CD14-positive monocyte (primary cell): Measurements from ENCODE around the gene CNRIP1. TPM values are rescaled to one million over a fixed set of nuclear protein-coding genes. Genes with fewer than 3 reads are reported as not detected.

Source experiments
- DNase-seq, 3 donors: peaks; one replicate each; pipeline ENCODE4 v3.0.0-alpha.2; 2011 to 2022
- H2AFZ ChIP-seq: 2 replicates; pipeline ENCODE4 v1.6.0; 2012; ENCODE audit warnings: mild to moderate bottlenecking, low read depth, low read length, inconsistent platforms; ENCODE audit not compliant: insufficient read depth, poor library complexity, severe bottlenecking
- H3K27ac ChIP-seq, 2 donors: 1 replicate in 1 of 2; 2 replicates in 1 of 2; pipeline ENCODE4 v1.5.1; 2012 to 2013; ENCODE audit warnings: low read length in 2 of 2, control low read depth in 1 of 2, inconsistent platforms in 1 of 2, low read depth in 1 of 2, mild to moderate bottlenecking in 1 of 2
- H3K27me3 ChIP-seq, 2 donors: one replicate each; pipeline versions ENCODE4 v1.6.0 to v1.6.1; 2011 to 2013; ENCODE audit warnings: low read length in 2 of 2; ENCODE audit not compliant: control insufficient read depth in 2 of 2, insufficient read depth in 2 of 2
- H3K36me3 ChIP-seq, 2 donors: replicated peaks in 1 of 2; 1 replicate in 1 of 2; 2 replicates in 1 of 2; pipeline versions ENCODE4 v1.5.1 to v1.6.1; 2012 to 2013; ENCODE audit warnings: low read length in 2 of 2, control low read depth in 1 of 2, inconsistent platforms in 1 of 2, mild to moderate bottlenecking in 1 of 2; ENCODE audit not compliant: insufficient read depth in 2 of 2, control insufficient read depth in 1 of 2
- H3K4me1 ChIP-seq, 2 donors: 1 replicate in 1 of 2; 2 replicates in 1 of 2; pipeline versions ENCODE4 v1.5.1 to v1.6.1; 2012 to 2013; ENCODE audit warnings: low read length in 2 of 2, control low read depth in 1 of 2, inconsistent platforms in 1 of 2, mild to moderate bottlenecking in 1 of 2, moderate library complexity in 1 of 2; ENCODE audit not compliant: insufficient read depth in 2 of 2, control insufficient read depth in 1 of 2
- H3K4me2 ChIP-seq: replicated peaks from 2 replicates; pipeline ENCODE3; 2012; ENCODE audit warnings: low read length, moderate library complexity, mild to moderate bottlenecking; ENCODE audit not compliant: poor library complexity, severe bottlenecking; ENCODE audit errors: extremely low read depth
- H3K4me3 ChIP-seq, 3 experiments: fragments of 200-600 bp in 1 of 3; sonication (generic) in 1 of 3; replicated peaks in 1 of 3; 1 replicate in 2 of 3; 2 replicates in 1 of 3; pipeline ENCODE4 v1.5.1; 2011 to 2013; ENCODE audit warnings: low read length in 3 of 3, mild to moderate bottlenecking in 3 of 3, control low read depth in 2 of 3, low read depth in 2 of 3, inconsistent platforms in 1 of 3, moderate library complexity in 1 of 3
- H3K79me2 ChIP-seq: 2 replicates; pipeline ENCODE4 v1.6.0; 2012; ENCODE audit warnings: mild to moderate bottlenecking, control low read depth, inconsistent platforms, low read length, moderate library complexity; ENCODE audit not compliant: insufficient read depth
- H3K9ac ChIP-seq: 2 replicates; pipeline ENCODE4 v1.6.0; 2017; ENCODE audit warnings: low read length, mild to moderate bottlenecking; ENCODE audit not compliant: insufficient read depth, poor library complexity, severe bottlenecking
- H3K9me3 ChIP-seq, 2 donors: replicated peaks in 1 of 2; 1 replicate in 1 of 2; 2 replicates in 1 of 2; pipeline versions ENCODE4 v1.5.1 to v1.6.1; 2012 to 2013; ENCODE audit warnings: low read length in 2 of 2, control low read depth in 1 of 2; ENCODE audit not compliant: control insufficient read depth in 1 of 2, insufficient read depth in 1 of 2
- H4K20me1 ChIP-seq: 2 replicates; pipeline ENCODE4 v1.6.0; 2012; ENCODE audit warnings: mild to moderate bottlenecking, low read length, control low read depth, moderate library complexity; ENCODE audit not compliant: insufficient read depth
- H3K27ac Mint-ChIP-seq, 7 donors: one replicate each; pipeline ENCODE4 v1.8.0; 2020; ENCODE audit warnings: mild to moderate bottlenecking in 7 of 7, mixed read lengths in 7 of 7, moderate library complexity in 6 of 7, inconsistent platforms in 2 of 7
- H3K27me3 Mint-ChIP-seq, 3 donors: one replicate each; pipeline ENCODE4 v1.8.0; 2021 to 2022; ENCODE audit warnings: low read depth in 3 of 3, mild to moderate bottlenecking in 3 of 3, mixed read lengths in 3 of 3, moderate library complexity in 3 of 3, inconsistent platforms in 1 of 3
- H3K36me3 Mint-ChIP-seq, 2 donors: one replicate each; pipeline ENCODE4 v1.8.0; 2020; ENCODE audit warnings: mixed read lengths in 2 of 2, inconsistent platforms in 1 of 2, mild to moderate bottlenecking in 1 of 2
- H3K4me1 Mint-ChIP-seq: one replicate; pipeline ENCODE4 v1.8.0; 2020; ENCODE audit warnings: mild to moderate bottlenecking, mixed read lengths
- H3K4me3 Mint-ChIP-seq, 2 donors: one replicate each; pipeline ENCODE4 v1.8.0; 2020; ENCODE audit warnings: mild to moderate bottlenecking in 2 of 2, mixed read lengths in 2 of 2, moderate library complexity in 1 of 2
- H3K9me3 Mint-ChIP-seq, 7 donors: one replicate each; pipeline ENCODE4 v1.8.0; 2020 to 2022; ENCODE audit warnings: mixed read lengths in 7 of 7, mild to moderate bottlenecking in 6 of 7, moderate library complexity in 6 of 7, inconsistent platforms in 2 of 7
- CTCF ChIP-seq: fragments of 200-600 bp; IDR thresholded peaks from one replicate; pipeline ENCODE4 v1.8.0; 2022; ENCODE audit warnings: antibody characterized with exemption, mild to moderate bottlenecking
- WGBS: methylation state at CpG from one replicate; pipeline ENCODE4 v1.1.5; 2013; ENCODE audit warnings: missing lambda C conversion rate; ENCODE audit not compliant: insufficient coverage; 5-methylcytosine and 5-hydroxymethylcytosine counted together
- intact Hi-C, 2 donors: fragments of 100-400 bp; cut with micrococcal nuclease; formaldehyde crosslinking; loops; one replicate each; pipeline versions ENCODE4 v1.15.0 to v1.15.1; 2023
- polyA plus RNA-seq, 3 donors: library from polyadenylated mRNA; depleted of rRNA in 1 of 3; unstranded in 2 of 3; stranded (reverse) in 1 of 3; fragments of 300-500 nt in 2 of 3; fragments of >200 nt in 1 of 3; fragmentation: Illumina TruSeq in 2 of 3; gene quantifications; 1 replicate in 2 of 3; 2 replicates in 1 of 3; pipeline ENCODE4 v1.2.3, GENCODE V29; 2012 to 2021

CNRIP1 gene
- polyA plus RNA-seq, 3 donors: 0.09 to 0.53 (median 0.17) TPM

- peaks cover 0 to 5% (median 0%) of the 10 kb centered on the region in 3 donors for H3K27me3 Mint-ChIP-seq
- H3K9me3 ChIP-seq: no peaks in the 10 kb centered on the region
- peaks cover 14% of the 10 kb centered on the region for H3K4me1 Mint-ChIP-seq
- H3K4me1 ChIP-seq: peaks cover 11 to 13% of the 10 kb centered on the region in 2 donors
- TF ChIP-seq CTCF: no peak
- 100% methylated on average over 1 of the region's 1 CpG for WGBS
- no peaks in the 10 kb centered on the region for H3K79me2 ChIP-seq
- H3K4me3 ChIP-seq: no peak overlapping the region
- H2AFZ ChIP-seq: no peak overlapping the region
- no peaks in the 10 kb centered on the region for H3K36me3 Mint-ChIP-seq
- no peak for DNase-seq
- no peak overlapping the region for H3K4me3 Mint-ChIP-seq
- no peak overlapping the region for H3K27ac Mint-ChIP-seq
- H3K27me3 ChIP-seq: no peaks in the 10 kb centered on the region
- H3K27ac ChIP-seq: no peak overlapping the region
- H3K9ac ChIP-seq: no peak overlapping the region
- H3K9me3 Mint-ChIP-seq: no peaks in the 10 kb centered on the region
- intact Hi-C loops: loop anchor here (10.0 kb wide), 4 partner anchors 49 to 161 kb away; no protein-coding TSS in a partner anchor
- H3K4me2 ChIP-seq: no peak overlapping the region
- H3K36me3 ChIP-seq: no peaks in the 10 kb centered on the region
- no peaks in the 10 kb centered on the region for H4K20me1 ChIP-seq
Measured at GRCh38 chr2:68283419-68283812, 36.3 kb downstream of the CNRIP1 start.

GRCh38 chr2:68282811-68283418 is 36.8 kb downstream of the CNRIP1 start:
- H3K27ac Mint-ChIP-seq: no peak overlapping the region
- no peaks in the 10 kb centered on the region for H3K79me2 ChIP-seq
- H3K4me3 ChIP-seq: no peak overlapping the region
- peaks cover 9% of the 10 kb centered on the region for H3K4me1 Mint-ChIP-seq
- no peak overlapping the region for H3K4me2 ChIP-seq
- peak; percentile 21 to 53 (median 49) for DNase-seq
- intact Hi-C loops: loop anchor here (10.0 kb wide), 4 partner anchors 48 to 162 kb away; no protein-coding TSS in a partner anchor
- H2AFZ ChIP-seq: no peak overlapping the region
- no peak overlapping the region for H3K27ac ChIP-seq
- H3K36me3 Mint-ChIP-seq: no peaks in the 10 kb centered on the region
- WGBS: 100% methylated on average over 1 of the region's 5 CpGs
- no peaks in the 10 kb centered on the region for H3K27me3 ChIP-seq
- peak; percentile 88 for TF ChIP-seq CTCF
- no peak overlapping the region for H3K9ac ChIP-seq
- H4K20me1 ChIP-seq: no peaks in the 10 kb centered on the region
- H3K4me1 ChIP-seq: peaks cover 6 to 8% of the 10 kb centered on the region in 2 donors
- no peaks in the 10 kb centered on the region for H3K9me3 Mint-ChIP-seq
- no peak overlapping the region for H3K4me3 Mint-ChIP-seq
- peaks cover 0 to 5% (median 0%) of the 10 kb centered on the region in 3 donors for H3K27me3 Mint-ChIP-seq
- H3K9me3 ChIP-seq: no peaks in the 10 kb centered on the region
- H3K36me3 ChIP-seq: no peaks in the 10 kb centered on the region
